HCT116 (cell line): ENCODE measurements around the gene UNC93B1. TPM values are rescaled to one million over a fixed set of nuclear protein-coding genes. Genes with fewer than 3 reads are reported as not detected.

ENCODE experiments used
- ATAC-seq: fragments of 200-7000 bp; cut with Tn5 transposase; 2 replicates; pipeline ENCODE4 v1.9.1; 2020; ENCODE audit warnings: mild to moderate bottlenecking, moderate library complexity
- BruUV-seq: library from RNA; stranded (reverse); fragments of 400-500 nt; replicated peaks from 2 replicates; lab custom pipeline; 2021; lab: Mats Ljungman, UMichigan
- CTCF ChIA-PET: fragments of 300-600 bp; sonication (Branson Sonifier 250); formaldehyde crosslinking; loops from one replicate; lab custom pipeline; 2021; ENCODE audit warnings: antibody characterized with exemption; lab: Charles Lee
- POLR2A ChIA-PET: fragments of 300-600, 350-600 bp; sonication (Branson Sonifier 250); formaldehyde crosslinking; loops from one replicate; lab custom pipeline; 2021; ENCODE audit warnings: antibody characterized with exemption; lab: Charles Lee
- RAD21 ChIA-PET, 2 experiments: fragments of 300-600 bp; sonication (Branson Sonifier 250); formaldehyde crosslinking; loops; one replicate each; lab custom pipeline; 2023; ENCODE audit warnings: low total read pairs in 2 of 2; ENCODE audit not compliant: uncharacterized antibody in 2 of 2, unreplicated experiment in 2 of 2, low non-redundant PET in 1 of 2; lab: Charles Lee
- DNase-seq: peaks from one replicate; pipeline ENCODE4 v3.0.0-alpha.2; 2010; ENCODE audit warnings: low read depth, low spot score
- H2AFZ ChIP-seq: fragments of 200-600 bp; shearing (Covaris generic), sonication (generic); 2 replicates; pipeline ENCODE4 v1.6.1; 2017; ENCODE audit warnings: low read depth, mixed run types, mixed read lengths, antibody characterized with exemption, low read length; ENCODE audit not compliant: poor library complexity, severe bottlenecking
- H3K27ac ChIP-seq: 2 replicates; pipeline ENCODE4 v1.5.1; 2012; ENCODE audit warnings: low read depth, low read length
- H3K27me3 ChIP-seq: fragments of 200-600 bp; sonication (generic); 2 replicates; pipeline ENCODE4 v1.6.1; 2016; ENCODE audit warnings: mixed run types, low read length, mixed read lengths; ENCODE audit not compliant: insufficient read depth
- H3K36me3 ChIP-seq, 2 experiments: fragments of 200-500 bp in 1 of 2; fragments of 200-600 bp in 1 of 2; sonication (Bioruptor generic) in 1 of 2; sonication (generic) in 1 of 2; 2 replicates each; pipeline versions ENCODE4 v1.5.1 to v1.6.1; 2014 to 2016; ENCODE audit warnings: low read length in 2 of 2, inconsistent platforms in 1 of 2, mixed read lengths in 1 of 2, mixed run types in 1 of 2; ENCODE audit not compliant: insufficient read depth in 2 of 2, control insufficient read depth in 1 of 2
- H3K4me1 ChIP-seq, 2 experiments: fragments of 200-600 bp in 1 of 2; sonication (generic) in 1 of 2; 2 replicates each; pipeline versions ENCODE4 v1.5.1 to v1.6.1; 2012 to 2017; ENCODE audit warnings: low read length in 2 of 2, inconsistent platforms in 1 of 2, mild to moderate bottlenecking in 1 of 2, mixed read lengths in 1 of 2, mixed run types in 1 of 2, moderate library complexity in 1 of 2; ENCODE audit not compliant: insufficient read depth in 2 of 2, control insufficient read depth in 1 of 2
- H3K4me2 ChIP-seq: fragments of 200-600 bp; sonication (generic); 2 replicates; pipeline ENCODE4 v1.6.1; 2017; ENCODE audit warnings: mixed run types, low read length, mixed read lengths
- H3K4me3 ChIP-seq, 2 experiments: fragments of 200-600 bp in 1 of 2; sonication (generic) in 1 of 2; replicated peaks in 1 of 2; 2 replicates each; pipeline ENCODE4 v1.5.1; 2011 to 2016; ENCODE audit warnings: low read length in 2 of 2, control low read depth in 1 of 2, low read depth in 1 of 2, mild to moderate bottlenecking in 1 of 2, mixed read lengths in 1 of 2, mixed run types in 1 of 2
- H3K79me2 ChIP-seq: fragments of 200-600 bp; sonication (generic); 2 replicates; pipeline ENCODE4 v1.6.1; 2017; ENCODE audit warnings: mild to moderate bottlenecking, mixed run types, low read length, moderate library complexity, mixed read lengths; ENCODE audit not compliant: insufficient read depth
- H3K9ac ChIP-seq: fragments of 200-600 bp; sonication (generic); 2 replicates; pipeline ENCODE4 v1.6.1; 2016; ENCODE audit warnings: low read length, mixed read lengths
- H3K9me2 ChIP-seq: fragments of 200-600 bp; sonication (generic), shearing (Covaris generic); 2 replicates; pipeline ENCODE4 v1.6.1; 2017; ENCODE audit warnings: mixed run types, mild to moderate bottlenecking, moderate library complexity; ENCODE audit not compliant: insufficient read depth
- H3K9me3 ChIP-seq, 2 experiments: fragments of 200-500 bp in 1 of 2; fragments of 200-600 bp in 1 of 2; sonication (Bioruptor generic) in 1 of 2; sonication (generic) in 1 of 2; 2 replicates each; pipeline ENCODE4 v1.6.1; 2014 to 2017; ENCODE audit warnings: low read length in 2 of 2, mixed read lengths in 2 of 2, inconsistent platforms in 1 of 2, low read depth in 1 of 2, mild to moderate bottlenecking in 1 of 2, mixed run types in 1 of 2, moderate library complexity in 1 of 2; ENCODE audit not compliant: control insufficient read depth in 1 of 2, insufficient read depth in 1 of 2
- H4K20me1 ChIP-seq: fragments of 200-600 bp; sonication (generic), shearing (Covaris generic); 2 replicates; pipeline ENCODE4 v1.6.1; 2017; ENCODE audit warnings: mixed run types, mild to moderate bottlenecking, moderate library complexity; ENCODE audit not compliant: insufficient read depth
- ATF3 ChIP-seq: IDR thresholded peaks from 2 replicates; pipeline ENCODE4 v1.6.1; 2012
- CEBPB ChIP-seq: IDR thresholded peaks from 2 replicates; pipeline ENCODE4 v1.6.1; 2012; ENCODE audit warnings: low read depth
- POLR2AphosphoS5 ChIP-seq: IDR thresholded peaks from 2 replicates; pipeline ENCODE4 v1.6.1; 2011; ENCODE audit warnings: mild to moderate bottlenecking, low read depth, low read length, moderate library complexity
- intact Hi-C: fragments of 100-400 bp; cut with micrococcal nuclease; formaldehyde crosslinking; loops from 2 replicates; pipeline ENCODE4 v1.10.0; 2022
- total RNA-seq: library from RNA; stranded (reverse); gene quantifications from one replicate; pipeline ENCODE4 v1.2.1, GENCODE V29; 2021; ENCODE audit not compliant: unreplicated experiment
- TF ChIP-seq, protein P1 (sequence below): IDR thresholded peaks from 2 replicates; pipeline ENCODE4 v1.6.1; 2012
- TF ChIP-seq, protein P2 (sequence below), 3 experiments: fragments of 200-600 bp in 1 of 3; sonication (generic) in 1 of 3; IDR thresholded peaks in 2 of 3; conservative IDR thresholded peaks in 1 of 3; 2 replicates each; pipeline ENCODE4 v1.5.1; 2012 to 2017; ENCODE audit warnings: low read depth in 2 of 3, low read length in 2 of 3, antibody characterized with exemption in 1 of 3, borderline replicate concordance in 1 of 3, control low read depth in 1 of 3, mild to moderate bottlenecking in 1 of 3, mixed read lengths in 1 of 3, mixed run types in 1 of 3, moderate library complexity in 1 of 3; ENCODE audit not compliant: insufficient read depth in 1 of 3

UNC93B1 gene
- total RNA-seq, 1 experiment from 2014 or later: 72.9 TPM

- no peaks in the 10 kb centered on the region for H3K36me3 ChIP-seq
- H3K27me3 ChIP-seq: no peaks in the 10 kb centered on the region
- H3K4me2 ChIP-seq: no peak overlapping the region
- POLR2A ChIA-PET: no interaction called here
- H3K4me1 ChIP-seq: peaks cover 21 to 34% of the 10 kb centered on the region in 2 experiments
- H3K9me3 ChIP-seq: no peaks in the 10 kb centered on the region
- H4K20me1 ChIP-seq: no peaks in the 10 kb centered on the region
- 0 out of 2 replicates have a peak, but pooled peaks cover 4% of the 10 kb centered on the region for H3K79me2 ChIP-seq
- H2AFZ ChIP-seq: no peak overlapping the region
- no peak for DNase-seq
- no peak overlapping the region for H3K9ac ChIP-seq
- CTCF ChIA-PET: no interaction called here
- RAD21 ChIA-PET: no interaction called here
- BruUV-seq: no TSS peak
- H3K9me2 ChIP-seq: no peaks in the 10 kb centered on the region
- no peak overlapping the region for H3K27ac ChIP-seq
- intact Hi-C loops: loop anchor here (10.0 kb wide), 1 partner anchor 144 kb away; no protein-coding TSS in a partner anchor
- TF ChIP-seq POLR2AphosphoS5: 0 out of 2 replicates have a peak, but pooled peaks have one; percentile 19
- TF ChIP-seq, protein P1, sequence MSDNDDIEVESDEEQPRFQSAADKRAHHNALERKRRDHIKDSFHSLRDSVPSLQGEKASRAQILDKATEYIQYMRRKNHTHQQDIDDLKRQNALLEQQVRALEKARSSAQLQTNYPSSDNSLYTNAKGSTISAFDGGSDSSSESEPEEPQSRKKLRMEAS: no peak
- TF ChIP-seq, all 23 proteins: peak for 1
- no peak overlapping the region for H3K4me3 ChIP-seq
- no peak for ATAC-seq
These were observed 4.7 kb downstream of the UNC93B1 start for GRCh38 chr11:67999201-67999629.

DNA sequence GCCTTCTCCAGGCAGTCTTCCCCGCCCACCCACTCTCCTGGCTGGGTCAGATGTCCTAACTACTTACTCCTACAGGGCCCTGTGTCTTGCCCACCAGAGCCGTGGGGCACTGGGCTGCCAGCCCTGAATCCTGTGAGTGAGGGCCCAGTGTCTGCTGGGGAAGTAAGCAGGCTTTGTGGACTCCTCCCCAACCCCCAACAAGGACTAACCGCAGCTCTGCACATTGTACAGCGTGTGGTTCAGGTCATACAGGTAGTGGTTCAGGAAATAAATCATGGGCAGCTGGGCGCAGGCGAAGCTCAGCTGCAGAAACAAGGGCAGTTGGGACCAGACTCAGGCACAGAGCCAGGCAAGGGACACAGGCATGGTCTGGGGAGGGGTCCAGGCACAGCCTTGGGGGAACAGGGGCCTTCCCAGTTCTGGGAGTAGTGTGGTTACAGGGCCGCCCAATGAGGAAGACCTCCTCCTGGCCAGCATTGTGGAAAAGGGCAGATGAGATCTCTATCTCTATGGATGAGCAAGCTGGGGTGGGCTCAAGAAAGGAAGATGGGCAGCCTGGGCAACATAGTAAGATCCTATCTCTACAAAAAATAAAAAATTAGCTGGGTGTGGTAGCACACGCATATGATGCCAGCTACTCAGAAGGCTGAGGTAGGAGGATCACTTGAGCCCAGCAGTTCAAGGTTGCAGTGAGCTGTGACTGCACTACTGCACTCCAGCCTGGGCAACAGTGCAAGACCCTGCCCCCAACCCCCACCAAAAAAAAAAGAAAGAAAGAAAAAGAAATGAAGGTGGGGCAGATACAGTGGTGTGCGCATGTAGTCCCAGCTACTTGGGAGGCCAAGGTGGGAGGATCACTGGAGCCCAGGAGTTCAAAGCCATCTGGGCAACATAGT lies 5.5 kb downstream of the UNC93B1 start:
- Histone ChIP-seq H3K9ac (no peak overlapping the region), H4K20me1 (no peaks in the 10 kb centered on the region), H3K36me3 (no peaks in the 10 kb centered on the region), H3K4me1 (peaks cover 20 to 32% of the 10 kb centered on the region in 2 experiments), H3K27me3 (no peaks in the 10 kb centered on the region), H3K79me2 (0 out of 2 replicates have a peak, but pooled peaks cover 4% of the 10 kb centered on the region), H3K9me2 (no peaks in the 10 kb centered on the region), H3K9me3 (no peaks in the 10 kb centered on the region), H3K4me3 (no peak overlapping the region), H3K27ac (no peak overlapping the region; the same call in 1 of the 2 replicates), H2AFZ (no peak overlapping the region), H3K4me2 (no peak overlapping the region)
- ChIA-PET CTCF (no interaction called here), POLR2A (no interaction called here), RAD21 (no interaction called here)
- no peak for TF ChIP-seq ATF3
- no peak for TF ChIP-seq CEBPB
- TF ChIP-seq, protein P2, sequence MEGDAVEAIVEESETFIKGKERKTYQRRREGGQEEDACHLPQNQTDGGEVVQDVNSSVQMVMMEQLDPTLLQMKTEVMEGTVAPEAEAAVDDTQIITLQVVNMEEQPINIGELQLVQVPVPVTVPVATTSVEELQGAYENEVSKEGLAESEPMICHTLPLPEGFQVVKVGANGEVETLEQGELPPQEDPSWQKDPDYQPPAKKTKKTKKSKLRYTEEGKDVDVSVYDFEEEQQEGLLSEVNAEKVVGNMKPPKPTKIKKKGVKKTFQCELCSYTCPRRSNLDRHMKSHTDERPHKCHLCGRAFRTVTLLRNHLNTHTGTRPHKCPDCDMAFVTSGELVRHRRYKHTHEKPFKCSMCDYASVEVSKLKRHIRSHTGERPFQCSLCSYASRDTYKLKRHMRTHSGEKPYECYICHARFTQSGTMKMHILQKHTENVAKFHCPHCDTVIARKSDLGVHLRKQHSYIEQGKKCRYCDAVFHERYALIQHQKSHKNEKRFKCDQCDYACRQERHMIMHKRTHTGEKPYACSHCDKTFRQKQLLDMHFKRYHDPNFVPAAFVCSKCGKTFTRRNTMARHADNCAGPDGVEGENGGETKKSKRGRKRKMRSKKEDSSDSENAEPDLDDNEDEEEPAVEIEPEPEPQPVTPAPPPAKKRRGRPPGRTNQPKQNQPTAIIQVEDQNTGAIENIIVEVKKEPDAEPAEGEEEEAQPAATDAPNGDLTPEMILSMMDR (IDR thresholded peaks at IDR 0.05 in 2 of 3, conservative IDR thresholded peaks at IDR 0.05 in 1 of 3; ENCODE audit: borderline replicate concordance in 1 of 3, insufficient read depth in 1 of 3, low read depth in 2 of 3, low read length in 2 of 3): no peak
- no peak for DNase-seq
- no TSS peak for BruUV-seq
- intact Hi-C loops: loop anchor here (10.0 kb wide), 1 partner anchor 144 kb away; no protein-coding TSS in a partner anchor
- no peak for ATAC-seq
